ENCODE data around the gene ZNRD2.

DNA sequence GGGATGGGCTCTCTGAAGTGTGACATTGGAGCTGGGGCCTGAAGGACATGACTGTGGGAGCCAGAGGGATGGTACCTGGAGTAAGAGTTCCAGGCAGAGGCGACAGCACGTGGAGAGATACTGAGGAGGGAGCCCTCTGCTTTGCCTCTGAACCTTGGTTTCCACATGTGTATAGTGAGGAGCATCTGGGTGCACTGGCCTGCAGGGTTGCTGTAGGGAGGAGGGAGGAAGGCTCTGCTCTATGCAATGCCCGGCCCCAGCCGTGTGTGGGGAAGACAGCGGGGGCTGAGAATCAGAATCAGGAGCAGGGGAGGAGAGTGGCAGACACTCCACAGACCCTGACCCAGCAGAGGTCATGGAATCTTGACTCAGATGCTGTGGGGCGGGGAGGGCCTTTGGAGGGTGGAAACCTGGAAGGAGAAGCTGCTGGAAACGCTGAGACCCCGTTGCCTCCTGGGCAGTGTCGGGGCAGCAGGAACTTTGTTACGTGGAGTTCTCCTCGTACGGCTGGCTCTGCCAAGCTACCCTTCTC, 41.4 kb upstream of the ZNRD2 start:
- TF ChIP-seq, protein P1, sequence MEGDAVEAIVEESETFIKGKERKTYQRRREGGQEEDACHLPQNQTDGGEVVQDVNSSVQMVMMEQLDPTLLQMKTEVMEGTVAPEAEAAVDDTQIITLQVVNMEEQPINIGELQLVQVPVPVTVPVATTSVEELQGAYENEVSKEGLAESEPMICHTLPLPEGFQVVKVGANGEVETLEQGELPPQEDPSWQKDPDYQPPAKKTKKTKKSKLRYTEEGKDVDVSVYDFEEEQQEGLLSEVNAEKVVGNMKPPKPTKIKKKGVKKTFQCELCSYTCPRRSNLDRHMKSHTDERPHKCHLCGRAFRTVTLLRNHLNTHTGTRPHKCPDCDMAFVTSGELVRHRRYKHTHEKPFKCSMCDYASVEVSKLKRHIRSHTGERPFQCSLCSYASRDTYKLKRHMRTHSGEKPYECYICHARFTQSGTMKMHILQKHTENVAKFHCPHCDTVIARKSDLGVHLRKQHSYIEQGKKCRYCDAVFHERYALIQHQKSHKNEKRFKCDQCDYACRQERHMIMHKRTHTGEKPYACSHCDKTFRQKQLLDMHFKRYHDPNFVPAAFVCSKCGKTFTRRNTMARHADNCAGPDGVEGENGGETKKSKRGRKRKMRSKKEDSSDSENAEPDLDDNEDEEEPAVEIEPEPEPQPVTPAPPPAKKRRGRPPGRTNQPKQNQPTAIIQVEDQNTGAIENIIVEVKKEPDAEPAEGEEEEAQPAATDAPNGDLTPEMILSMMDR (IDR thresholded peaks at IDR 0.05; ENCODE audit: insufficient read depth, low read depth, low read length) = no peak
- no peak for TF ChIP-seq EZH2 (IDR thresholded peaks at IDR 0.05; ENCODE audit: insufficient read depth, low read length)

Measured in astrocyte (in vitro differentiated cells and primary cell).